Muscle layer of duodenum (tissue), 2 donors: ENCODE measurements around the gene IFI6.
A peak's percentile ranks its signal among the peaks of the same experiment; 100 is the strongest.
"Not testable (repeated sequence)": the region's sequence is repeated elsewhere in the genome, so short reads cannot be mapped to it uniquely, and the experiment has no call there.

Experiments used
- H3K27ac ChIP-seq: one replicate; pipeline ENCODE4 v1.7.0; 2013; ENCODE audit warnings: mild to moderate bottlenecking, low read length
- H3K27me3 ChIP-seq: one replicate; pipeline ENCODE4 v1.7.0; 2013; ENCODE audit warnings: low read depth, mild to moderate bottlenecking, control low read depth, low read length
- H3K36me3 ChIP-seq, 2 donors: one replicate each; pipeline ENCODE4 v1.7.0; 2013; ENCODE audit warnings: low read length in 2 of 2, control low read depth in 1 of 2, mild to moderate bottlenecking in 1 of 2; ENCODE audit not compliant: insufficient read depth in 2 of 2, control insufficient read depth in 1 of 2
- H3K4me1 ChIP-seq, 2 donors: one replicate each; pipeline ENCODE4 v1.7.0; 2013; ENCODE audit warnings: low read length in 2 of 2, mild to moderate bottlenecking in 2 of 2, control low read depth in 1 of 2, moderate library complexity in 1 of 2; ENCODE audit not compliant: insufficient read depth in 2 of 2, control insufficient read depth in 1 of 2
- H3K4me3 ChIP-seq, 2 donors: one replicate each; pipeline ENCODE4 v1.7.0; 2013; ENCODE audit warnings: low read length in 2 of 2, low read depth in 1 of 2, mild to moderate bottlenecking in 1 of 2
- H3K9me3 ChIP-seq, 2 donors: one replicate each; pipeline ENCODE4 v1.7.0; 2013; ENCODE audit warnings: low read length in 2 of 2, control low read depth in 1 of 2, mild to moderate bottlenecking in 1 of 2; ENCODE audit not compliant: control insufficient read depth in 1 of 2
- donor health status: healthy.

IFI6 gene

GRCh38 chr1:27671964-27672749 lies at the start of gene IFI6:
IFI6 (minus strand) TSS chr1:27672192; CDS start chr1:27669314, 2,878 bp downstream.
- Histone ChIP-seq H3K27ac (peak within 1 kb of the TSS; percentile 54), H3K4me3 (peak within 1 kb of the TSS; percentile 57 to 79), H3K9me3 (no peaks in the 10 kb centered on the region), H3K36me3 (no peaks in the 10 kb centered on the region), H3K4me1 (peaks cover 7 to 25% of the 10 kb centered on the region in 2 donors), H3K27me3 (no peaks in the 10 kb centered on the region)

- no peaks in the 10 kb centered on the region for H3K4me1 ChIP-seq
- no peaks in the 10 kb centered on the region for H3K27me3 ChIP-seq
- H3K36me3 ChIP-seq: no peaks in the 10 kb centered on the region
- H3K9me3 ChIP-seq: peaks cover 0 to 5% of the 10 kb centered on the region in 2 donors
- no peak overlapping the region for H3K27ac ChIP-seq
- H3K4me3 ChIP-seq: no peak overlapping the region
Observed at GRCh38 chr1:27719286-27720251, 47.6 kb upstream of the IFI6 start.

GRCh38 chr1:27716262-27716895 lies 44.4 kb upstream of the IFI6 start:
- H3K4me1 ChIP-seq: no peaks in the 10 kb centered on the region
- H3K9me3 ChIP-seq: peaks cover 0 to 5% of the 10 kb centered on the region in 2 donors
- no peaks in the 10 kb centered on the region for H3K27me3 ChIP-seq
- no peak overlapping the region for H3K27ac ChIP-seq
- no peaks in the 10 kb centered on the region for H3K36me3 ChIP-seq
- no peak overlapping the region for H3K4me3 ChIP-seq

GRCh38 chr1:27713869-27714513 lies 42.0 kb upstream of the IFI6 start:
- H3K4me3 ChIP-seq: no peak overlapping the region
- H3K27ac ChIP-seq: no peak overlapping the region
- no peaks in the 10 kb centered on the region for H3K27me3 ChIP-seq
- H3K9me3 ChIP-seq: peaks cover 0 to 5% of the 10 kb centered on the region in 2 donors
- no peaks in the 10 kb centered on the region for H3K4me1 ChIP-seq
- no peaks in the 10 kb centered on the region for H3K36me3 ChIP-seq

- Histone ChIP-seq H3K36me3 (no peaks in the 10 kb centered on the region), H3K27me3 (no peaks in the 10 kb centered on the region), H3K4me3 (no peak overlapping the region), H3K9me3 (peaks cover 0 to 5% of the 10 kb centered on the region in 2 donors), H3K27ac (no peak overlapping the region), H3K4me1 (no peaks in the 10 kb centered on the region)
Observed at GRCh38 chr1:27713139-27713725, 41.2 kb upstream of the IFI6 start.

GRCh38 chr1:27710574-27710973 lies 38.6 kb upstream of the IFI6 start:
- H3K4me1 ChIP-seq: no peaks in the 10 kb centered on the region
- H3K27me3 ChIP-seq: no peaks in the 10 kb centered on the region
- no peak overlapping the region for H3K27ac ChIP-seq
- H3K9me3 ChIP-seq: no peaks in the 10 kb centered on the region
- H3K4me3 ChIP-seq: no peak overlapping the region
- no peaks in the 10 kb centered on the region for H3K36me3 ChIP-seq

- Histone ChIP-seq H3K4me3 (no peak overlapping the region), H3K4me1 (no peaks in the 10 kb centered on the region), H3K27me3 (no peaks in the 10 kb centered on the region), H3K36me3 (no peaks in the 10 kb centered on the region), H3K27ac (no peak overlapping the region), H3K9me3 (peaks cover 0 to 11% of the 10 kb centered on the region in 2 donors)
Observed at GRCh38 chr1:27705545-27705944, 33.6 kb upstream of the IFI6 start.

GRCh38 chr1:27704958-27705357 lies 33.0 kb upstream of the IFI6 start:
- Histone ChIP-seq H3K27me3 (no peaks in the 10 kb centered on the region), H3K27ac (no peak overlapping the region), H3K36me3 (no peaks in the 10 kb centered on the region), H3K4me3 (no peak overlapping the region), H3K9me3 (peaks cover 0 to 11% of the 10 kb centered on the region in 2 donors), H3K4me1 (no peaks in the 10 kb centered on the region)

GRCh38 chr1:27696835-27697234 lies 24.8 kb upstream of the IFI6 start:
- H3K27ac ChIP-seq, H3K9me3 ChIP-seq, H3K4me3 ChIP-seq, H3K4me1 ChIP-seq, H3K27me3 ChIP-seq, H3K36me3 ChIP-seq: not testable (repeated sequence)

- no peaks in the 10 kb centered on the region for H3K4me1 ChIP-seq
- H3K27me3 ChIP-seq: no peaks in the 10 kb centered on the region
- H3K4me3 ChIP-seq: no peak overlapping the region
- no peak overlapping the region for H3K27ac ChIP-seq
- H3K36me3 ChIP-seq: no peaks in the 10 kb centered on the region
- no peaks in the 10 kb centered on the region for H3K9me3 ChIP-seq
Observed at GRCh38 chr1:27690183-27690582, 18.2 kb upstream of the IFI6 start.
